NCI-H524 treated with DMSO at 0.1 percent for 48 hours (cell line): Measurements from ENCODE around the gene TMSB15C.

Experiments used
- DNase-seq: peaks from one replicate; lab custom pipeline; 2025; lab: John Stamatoyannopoulos, UW

The TMSB15C gene

GRCh38 chrX:104045642-104046041 lies 30.4 kb downstream of the TMSB15C start:
- no peak for DNase-seq

GRCh38 chrX:104041003-104041402 lies 35.0 kb downstream of the TMSB15C start:
- DNase-seq: no peak

DNA sequence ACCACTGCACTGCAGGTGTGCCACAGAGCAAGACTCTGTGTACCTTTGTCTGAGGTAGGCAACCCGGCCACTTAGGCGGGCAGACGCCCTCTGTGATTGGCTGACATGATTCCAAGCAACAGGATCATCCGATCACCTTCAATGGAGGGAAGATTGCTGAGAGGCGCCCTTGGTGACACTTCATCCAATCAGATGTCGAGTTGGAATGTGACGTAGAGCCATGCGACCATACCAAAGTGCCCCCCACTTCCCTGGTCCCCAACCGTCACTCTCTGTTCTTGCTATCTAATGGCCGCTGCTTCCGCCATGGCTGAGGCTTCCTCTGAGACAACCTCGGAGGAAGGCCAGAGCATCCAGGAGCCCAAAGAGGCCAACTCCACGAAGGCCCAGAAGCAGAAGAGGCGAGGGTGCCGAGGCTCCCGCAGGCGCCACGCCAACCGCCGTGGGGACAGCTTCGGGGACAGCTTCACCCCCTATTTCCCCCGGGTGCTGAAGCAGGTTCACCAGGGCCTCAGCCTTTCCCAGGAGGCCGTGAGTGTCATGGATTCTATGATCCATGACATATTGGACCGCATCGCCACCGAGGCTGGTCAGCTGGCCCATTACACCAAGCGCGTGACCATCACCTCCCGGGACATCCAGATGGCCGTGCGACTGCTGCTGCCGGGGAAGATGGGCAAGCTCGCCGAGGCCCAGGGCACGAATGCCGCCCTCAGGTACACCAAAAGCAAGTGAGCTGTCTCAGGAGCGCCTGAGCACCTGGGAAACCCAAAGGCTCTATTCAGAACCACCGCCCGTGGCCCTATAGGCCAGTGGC lies 36.1 kb downstream of the TMSB15C start, which contains the start of gene H2BW2:
Gene H2BW2 (plus strand): TSS at position 268 of the 817 bp plus-strand sequence. CDS start 39 bp downstream, at position 307.
- no peak for DNase-seq
